ENCODE data around the gene EIF4A3.

DNA sequence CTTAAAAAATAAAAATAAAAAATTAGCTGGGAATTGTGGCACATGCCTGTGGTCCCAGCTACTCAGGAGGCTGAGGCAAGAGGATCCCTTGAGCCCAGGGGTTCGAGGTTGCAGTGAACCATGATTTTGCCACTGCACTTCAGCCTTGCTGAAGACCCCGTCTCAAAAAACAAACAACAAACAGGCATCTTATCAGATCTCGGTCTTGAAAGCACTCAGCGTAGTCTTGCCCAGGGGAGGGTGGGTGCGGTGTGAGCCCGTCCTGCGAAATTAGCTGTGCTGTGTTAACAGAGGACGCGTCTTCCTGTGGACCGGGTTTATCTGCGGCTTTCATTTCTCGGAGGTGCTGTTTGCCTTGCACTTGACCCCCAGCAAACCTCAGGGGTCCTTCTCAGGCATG, 40.2 kb downstream of the EIF4A3 start:
- TF ChIP-seq, protein P1, sequence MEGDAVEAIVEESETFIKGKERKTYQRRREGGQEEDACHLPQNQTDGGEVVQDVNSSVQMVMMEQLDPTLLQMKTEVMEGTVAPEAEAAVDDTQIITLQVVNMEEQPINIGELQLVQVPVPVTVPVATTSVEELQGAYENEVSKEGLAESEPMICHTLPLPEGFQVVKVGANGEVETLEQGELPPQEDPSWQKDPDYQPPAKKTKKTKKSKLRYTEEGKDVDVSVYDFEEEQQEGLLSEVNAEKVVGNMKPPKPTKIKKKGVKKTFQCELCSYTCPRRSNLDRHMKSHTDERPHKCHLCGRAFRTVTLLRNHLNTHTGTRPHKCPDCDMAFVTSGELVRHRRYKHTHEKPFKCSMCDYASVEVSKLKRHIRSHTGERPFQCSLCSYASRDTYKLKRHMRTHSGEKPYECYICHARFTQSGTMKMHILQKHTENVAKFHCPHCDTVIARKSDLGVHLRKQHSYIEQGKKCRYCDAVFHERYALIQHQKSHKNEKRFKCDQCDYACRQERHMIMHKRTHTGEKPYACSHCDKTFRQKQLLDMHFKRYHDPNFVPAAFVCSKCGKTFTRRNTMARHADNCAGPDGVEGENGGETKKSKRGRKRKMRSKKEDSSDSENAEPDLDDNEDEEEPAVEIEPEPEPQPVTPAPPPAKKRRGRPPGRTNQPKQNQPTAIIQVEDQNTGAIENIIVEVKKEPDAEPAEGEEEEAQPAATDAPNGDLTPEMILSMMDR (IDR thresholded peaks at IDR 0.05): no peak
- TF ChIP-seq POLR2AphosphoS5 (IDR thresholded peaks at IDR 0.05; ENCODE audit: insufficient read depth in 1 of 2, low read depth in 1 of 2) (no peak), POLR2A (IDR thresholded peaks at IDR 0.05) (no peak)

Measured in vagina (tissue), 2 donors.